GM12872 (cell line): ENCODE measurements around the gene ZNF436.

Experiments
- CTCF ChIP-seq: IDR thresholded peaks from 3 replicates; pipeline ENCODE4 v1.5.1; 2011; ENCODE audit warnings: low read depth, mild to moderate bottlenecking, low read length, moderate library complexity; ENCODE audit not compliant: insufficient read depth

Gene ZNF436

GRCh38 chr1:23368562-23369334 is 888 bp downstream of the ZNF436 start:
- no peak for TF ChIP-seq CTCF

- TF ChIP-seq CTCF, result no peak
Measured at GRCh38 chr1:23367791-23368561, 1.7 kb downstream of the ZNF436 start.

- no peak for TF ChIP-seq CTCF
Measured at GRCh38 chr1:23367451-23367790, 2.2 kb downstream of the ZNF436 start.

- no peak for TF ChIP-seq CTCF
Measured at GRCh38 chr1:23366598-23366997, 3.0 kb downstream of the ZNF436 start.

GRCh38 chr1:23366146-23366545 is 3.5 kb downstream of the ZNF436 start:
- no peak for TF ChIP-seq CTCF

DNA sequence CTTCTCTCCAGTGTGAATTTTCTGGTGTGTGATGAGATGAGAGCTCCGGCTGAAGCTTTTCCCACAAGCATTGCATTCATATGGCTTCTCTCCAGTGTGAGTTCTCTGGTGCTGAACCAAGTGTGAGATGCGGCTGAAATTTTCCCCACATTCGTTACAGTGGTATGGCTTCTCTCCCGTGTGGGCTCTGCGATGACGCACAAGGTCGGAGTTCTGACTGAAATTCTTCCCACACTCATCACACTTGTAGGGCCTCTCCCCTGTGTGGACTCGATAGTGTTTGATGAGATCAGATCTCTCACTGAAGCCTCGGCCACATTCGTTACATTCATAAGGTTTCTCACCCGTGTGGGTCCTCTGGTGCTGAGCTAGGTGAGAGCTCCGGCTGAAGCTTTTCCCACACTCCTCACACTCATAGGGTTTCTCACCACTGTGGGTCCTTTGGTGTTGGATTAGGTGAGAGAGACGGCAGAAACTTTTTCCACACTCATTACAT is 7.4 kb downstream of the ZNF436 start:
- no peak for TF ChIP-seq CTCF

- no peak for TF ChIP-seq CTCF
Measured at GRCh38 chr1:23358310-23358875, 11.2 kb downstream of the ZNF436 start.
